Progenitor cell of endocrine pancreas (in vitro differentiated cells): ENCODE data around the gene ARRDC1. TPM values are rescaled to one million over a fixed set of nuclear protein-coding genes. Genes with fewer than 3 reads are reported as not detected.
A peak's percentile ranks its signal among the peaks of the same experiment; 100 is the strongest.
"Not testable (repeated sequence)": the region's sequence is repeated elsewhere in the genome, so short reads cannot be mapped to it uniquely, and the experiment has no call there.

Experiments used
- DNase-seq: peaks from one replicate; pipeline ENCODE4 v3.0.0; 2021; ENCODE audit warnings: low spot score; ENCODE audit not compliant: unreplicated experiment
- H3K27ac Mint-ChIP-seq: 2 replicates; pipeline ENCODE4 v1.8.0; 2021; ENCODE audit warnings: mild to moderate bottlenecking, moderate library complexity, mixed read lengths
- H3K27me3 Mint-ChIP-seq: 2 replicates; pipeline ENCODE4 v1.8.0; 2021; ENCODE audit warnings: mixed read lengths
- H3K36me3 Mint-ChIP-seq: 2 replicates; pipeline ENCODE4 v1.8.0; 2022; ENCODE audit warnings: mixed read lengths; ENCODE audit not compliant: insufficient read depth
- H3K4me1 Mint-ChIP-seq: 2 replicates; pipeline ENCODE4 v1.8.0; 2021; ENCODE audit warnings: low read depth, mixed read lengths
- H3K4me3 Mint-ChIP-seq: 2 replicates; pipeline ENCODE4 v1.8.0; 2021; ENCODE audit warnings: low read depth, mild to moderate bottlenecking, moderate library complexity, mixed read lengths
- H3K9me3 Mint-ChIP-seq: 2 replicates; pipeline ENCODE4 v1.8.0; 2021; ENCODE audit warnings: low read depth, mixed read lengths
- CTCF ChIP-seq: fragments of 200-600 bp; sonication (generic); IDR thresholded peaks from one replicate; pipeline ENCODE4 v1.5.0; 2021; ENCODE audit warnings: antibody characterized with exemption, mild to moderate bottlenecking; ENCODE audit not compliant: unreplicated experiment
- total RNA-seq: library from RNA; stranded (reverse); gene quantifications from 2 replicates; pipeline ENCODE4 v1.2.1, GENCODE V29; 2021

The ARRDC1 gene
- total RNA-seq, 1 donor from 2014 or later: 74.9 TPM

DNA sequence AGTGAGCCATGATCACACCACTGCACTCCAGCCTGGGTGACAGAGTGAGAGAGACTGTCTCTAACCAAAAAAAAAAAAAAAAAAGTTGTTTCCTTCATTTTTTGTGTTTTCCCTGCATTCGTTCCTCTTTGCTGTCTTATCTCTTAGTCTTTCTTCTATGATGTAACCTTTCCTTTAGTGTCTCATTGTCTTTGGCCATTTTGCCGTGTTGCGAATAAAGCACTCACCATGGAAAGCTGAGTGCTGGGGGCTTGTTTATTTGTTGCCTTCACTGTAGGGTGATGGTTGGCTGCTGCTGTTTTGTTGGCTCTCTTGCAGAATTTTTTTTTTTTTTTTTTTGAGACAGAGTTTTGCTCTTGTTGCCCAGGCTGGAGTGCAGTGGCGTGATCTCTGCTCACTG lies 21.0 kb downstream of the ARRDC1 start:
- no peak for DNase-seq
- no peak overlapping the region for H3K4me3 Mint-ChIP-seq
- peaks cover 7% of the 10 kb centered on the region for H3K36me3 Mint-ChIP-seq
- H3K9me3 Mint-ChIP-seq: no peaks in the 10 kb centered on the region
- no peak overlapping the region for H3K27ac Mint-ChIP-seq
- no peaks in the 10 kb centered on the region for H3K27me3 Mint-ChIP-seq
- H3K4me1 Mint-ChIP-seq: peaks cover 11% of the 10 kb centered on the region
- TF ChIP-seq CTCF: no peak

GRCh38 chr9:137627406-137627805 lies 21.9 kb downstream of the ARRDC1 start:
- not testable (repeated sequence) for DNase-seq, H3K4me3 Mint-ChIP-seq, H3K4me1 Mint-ChIP-seq, H3K9me3 Mint-ChIP-seq, H3K36me3 Mint-ChIP-seq, H3K27me3 Mint-ChIP-seq, H3K27ac Mint-ChIP-seq

- peaks cover 9% of the 10 kb centered on the region for H3K4me1 Mint-ChIP-seq
- TF ChIP-seq CTCF: no peak
- no peak for DNase-seq
- H3K36me3 Mint-ChIP-seq: peaks cover 4% of the 10 kb centered on the region
- no peak overlapping the region for H3K4me3 Mint-ChIP-seq
- H3K9me3 Mint-ChIP-seq: no peaks in the 10 kb centered on the region
- no peaks in the 10 kb centered on the region for H3K27me3 Mint-ChIP-seq
- H3K27ac Mint-ChIP-seq: peak overlapping the region; percentile 22
Observed at GRCh38 chr9:137630126-137630525, 24.6 kb downstream of the ARRDC1 start.

- peaks cover 9% of the 10 kb centered on the region for H3K4me1 Mint-ChIP-seq
- peak overlapping the region; percentile 4 for H3K27ac Mint-ChIP-seq
- DNase-seq: no peak
- no peaks in the 10 kb centered on the region for H3K27me3 Mint-ChIP-seq
- no peak for TF ChIP-seq CTCF
- no peak overlapping the region for H3K4me3 Mint-ChIP-seq
- H3K36me3 Mint-ChIP-seq: peaks cover 2% of the 10 kb centered on the region
- H3K9me3 Mint-ChIP-seq: no peaks in the 10 kb centered on the region
Observed at GRCh38 chr9:137630679-137631078, 25.2 kb downstream of the ARRDC1 start.

GRCh38 chr9:137631345-137632229 lies 26.1 kb downstream of the ARRDC1 start:
- H3K27ac Mint-ChIP-seq: no peak overlapping the region
- no peak overlapping the region for H3K4me3 Mint-ChIP-seq
- peaks cover 9% of the 10 kb centered on the region for H3K4me1 Mint-ChIP-seq
- H3K9me3 Mint-ChIP-seq: no peaks in the 10 kb centered on the region
- peaks cover 2% of the 10 kb centered on the region for H3K36me3 Mint-ChIP-seq
- DNase-seq: no peak
- TF ChIP-seq CTCF: no peak
- H3K27me3 Mint-ChIP-seq: no peaks in the 10 kb centered on the region
